ENCODE results near the gene PIK3C2B.

PIK3C2B gene

DNA sequence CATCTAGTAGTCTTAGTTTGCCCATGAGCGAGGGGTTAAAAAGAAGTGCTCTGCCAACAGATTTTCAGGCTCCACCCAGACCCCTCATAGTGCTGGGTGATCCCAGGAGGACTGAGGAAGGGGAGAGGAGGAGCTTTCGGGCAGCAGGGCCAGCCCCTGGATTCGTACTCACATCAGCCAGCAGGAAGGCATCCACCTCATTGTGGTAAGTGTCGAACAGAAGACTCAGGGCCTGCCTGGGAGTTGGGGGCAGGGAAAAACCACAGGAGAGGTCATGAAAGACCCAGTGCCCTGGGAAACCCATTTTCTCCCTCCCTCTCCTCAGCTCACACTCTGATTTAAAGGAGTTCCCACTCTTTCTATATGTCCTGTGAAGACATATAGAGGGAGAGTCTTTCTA is 34.9 kb downstream of the PIK3C2B start:
- DNase-seq = no peak

DNA sequence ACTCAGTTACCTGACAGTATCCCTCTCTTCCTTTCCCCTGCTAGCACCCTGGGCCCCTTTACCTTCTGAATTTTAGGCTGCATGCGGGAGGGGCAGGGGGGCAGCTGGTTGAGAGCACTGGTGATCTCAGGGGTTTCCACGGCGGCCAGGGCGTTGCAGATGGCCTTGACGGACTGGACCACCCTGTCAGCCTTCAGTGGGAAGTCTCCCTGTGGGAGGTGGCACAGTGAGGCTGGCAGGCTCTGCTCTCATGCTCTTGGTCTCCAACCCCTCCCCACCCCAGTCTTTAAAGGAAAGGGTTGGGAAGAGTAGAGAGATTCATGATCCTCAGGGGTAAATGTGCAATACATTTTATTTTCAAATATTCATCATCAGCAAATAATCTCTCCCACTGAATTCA is 36.9 kb downstream of the PIK3C2B start:
- DNase-seq = no peak

DNA sequence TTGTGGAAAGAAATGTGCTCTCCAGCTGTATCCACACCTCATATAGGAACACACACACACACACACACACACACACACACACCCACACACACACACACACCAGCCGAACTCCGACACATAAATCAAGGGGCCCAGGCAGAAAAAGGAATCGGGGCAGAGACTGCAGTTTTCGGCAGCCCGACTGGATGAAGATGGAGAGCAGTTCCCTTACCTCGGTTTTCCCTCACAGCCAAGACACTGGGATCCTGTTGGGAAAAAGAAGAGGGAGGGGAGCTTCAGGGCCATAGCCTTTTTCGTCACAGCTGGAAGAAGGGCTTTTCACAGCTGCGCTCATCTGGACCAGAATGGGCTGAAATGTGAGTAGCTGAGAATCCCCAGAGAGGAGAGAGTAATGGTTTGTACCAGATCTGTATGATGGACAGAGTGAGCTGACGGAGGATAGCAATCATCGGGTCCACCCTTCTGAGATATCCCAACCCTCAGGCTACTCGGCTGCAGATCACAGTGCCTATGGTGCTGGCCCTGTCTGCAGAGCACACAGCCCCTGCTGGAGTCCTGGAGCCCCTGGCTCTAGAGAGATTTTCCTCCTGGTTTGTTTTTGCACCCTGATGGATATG is 37.7 kb downstream of the PIK3C2B start:
- DNase-seq = no peak

DNA sequence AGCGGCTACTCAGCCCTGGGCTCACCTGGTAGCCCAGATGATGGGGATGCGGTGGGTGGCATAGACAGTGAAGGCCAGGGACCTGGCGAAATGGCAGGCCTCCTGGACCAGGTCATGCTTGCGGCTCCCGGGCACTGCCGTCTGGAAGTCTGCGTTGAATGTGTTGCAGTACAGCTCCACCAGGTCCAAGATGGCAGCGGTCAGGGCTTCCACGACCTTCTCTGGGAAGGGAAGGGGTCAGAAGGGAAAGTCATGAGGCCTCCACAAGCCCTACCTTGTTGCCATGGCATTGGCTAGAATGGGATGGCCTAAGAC is 38.8 kb downstream of the PIK3C2B start:
- DNase-seq = no peak

DNA sequence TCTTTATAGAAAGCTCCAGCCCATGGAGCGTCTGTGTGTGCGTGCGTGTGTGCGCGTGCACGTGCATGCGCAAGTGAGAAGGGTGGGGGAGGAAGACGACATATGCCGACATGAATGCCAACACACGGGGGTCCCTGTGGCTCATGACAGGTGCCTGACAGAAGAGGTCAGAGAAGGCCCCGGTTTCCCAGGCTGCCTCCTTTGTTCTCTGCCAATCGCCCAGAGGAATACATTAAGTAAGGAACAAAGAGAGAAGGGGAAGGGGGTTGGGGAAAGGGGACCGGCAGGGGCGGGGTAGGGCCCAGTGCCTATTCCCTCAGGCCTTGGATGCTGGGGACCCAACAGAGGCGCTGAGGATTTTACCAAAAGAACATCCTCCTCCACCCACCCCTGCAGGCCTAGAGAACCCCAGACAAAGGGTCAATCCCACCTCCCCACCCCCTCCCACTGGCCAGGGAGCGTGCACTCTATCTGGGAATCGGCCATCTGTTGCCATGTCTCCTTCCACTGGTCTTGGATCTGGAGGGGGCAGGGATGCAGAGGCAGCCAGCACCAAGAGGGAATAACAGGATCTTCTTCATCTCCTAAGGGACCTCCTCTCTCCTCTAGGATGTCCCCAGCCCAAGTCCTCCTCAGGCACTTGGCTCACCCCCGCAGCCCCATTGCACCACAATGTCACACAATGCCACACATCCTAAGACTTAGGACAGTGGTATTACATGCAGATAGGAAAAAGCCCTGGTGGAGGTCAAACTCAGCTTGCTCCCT is 39.4 kb downstream of the PIK3C2B start:
- no peak for DNase-seq

DNA sequence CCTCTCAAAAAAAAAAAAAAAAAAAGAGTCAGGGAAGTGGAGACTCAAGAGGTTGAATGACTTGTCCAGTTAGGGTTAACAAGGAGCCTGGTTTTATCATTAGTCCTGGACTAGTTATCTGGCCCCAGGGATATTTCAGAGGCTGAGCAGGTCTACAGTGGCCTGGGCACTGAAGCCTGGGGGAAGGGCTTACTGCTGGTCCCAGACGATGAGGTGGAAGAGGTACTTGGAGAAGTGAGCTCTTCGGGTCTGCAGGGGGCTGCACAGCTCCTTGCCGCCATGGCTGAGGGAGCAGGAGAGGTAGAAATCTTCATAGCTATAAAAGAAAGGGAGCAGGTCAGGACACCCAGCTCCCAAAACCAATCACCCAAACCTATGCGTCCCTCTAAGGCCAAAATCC is 40.1 kb downstream of the PIK3C2B start:
- DNase-seq = no peak

DNA sequence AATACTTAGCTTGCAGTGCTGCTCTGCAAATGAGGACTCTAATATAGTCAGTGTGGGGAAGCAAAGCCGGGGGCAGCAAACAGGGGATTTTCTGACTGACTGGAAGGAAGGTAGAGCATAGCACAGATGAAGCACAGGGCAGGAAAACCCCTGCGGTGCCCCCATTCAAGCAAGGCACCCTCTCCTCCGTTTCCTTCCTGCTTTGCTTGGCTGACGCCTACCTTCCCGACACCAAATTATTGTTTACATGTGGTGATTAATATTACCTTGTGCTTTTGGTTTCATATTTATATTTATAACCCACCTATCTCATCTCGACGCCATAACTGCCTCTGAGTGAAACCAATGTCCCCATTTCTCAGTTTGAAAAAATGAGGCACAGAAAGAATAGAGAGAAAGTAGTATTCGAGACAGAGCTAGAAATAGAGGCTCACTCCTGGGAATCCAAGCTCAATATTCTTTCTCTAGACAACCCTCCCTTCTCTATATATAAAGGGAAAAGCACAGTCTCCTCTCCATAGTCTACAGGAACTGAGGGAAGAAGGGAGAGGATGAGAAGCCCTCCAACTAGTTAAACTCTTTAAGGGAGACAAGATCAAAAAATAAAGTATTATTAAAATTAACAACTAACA is 41.3 kb downstream of the PIK3C2B start:
- peak; percentile 69 for DNase-seq

DNA sequence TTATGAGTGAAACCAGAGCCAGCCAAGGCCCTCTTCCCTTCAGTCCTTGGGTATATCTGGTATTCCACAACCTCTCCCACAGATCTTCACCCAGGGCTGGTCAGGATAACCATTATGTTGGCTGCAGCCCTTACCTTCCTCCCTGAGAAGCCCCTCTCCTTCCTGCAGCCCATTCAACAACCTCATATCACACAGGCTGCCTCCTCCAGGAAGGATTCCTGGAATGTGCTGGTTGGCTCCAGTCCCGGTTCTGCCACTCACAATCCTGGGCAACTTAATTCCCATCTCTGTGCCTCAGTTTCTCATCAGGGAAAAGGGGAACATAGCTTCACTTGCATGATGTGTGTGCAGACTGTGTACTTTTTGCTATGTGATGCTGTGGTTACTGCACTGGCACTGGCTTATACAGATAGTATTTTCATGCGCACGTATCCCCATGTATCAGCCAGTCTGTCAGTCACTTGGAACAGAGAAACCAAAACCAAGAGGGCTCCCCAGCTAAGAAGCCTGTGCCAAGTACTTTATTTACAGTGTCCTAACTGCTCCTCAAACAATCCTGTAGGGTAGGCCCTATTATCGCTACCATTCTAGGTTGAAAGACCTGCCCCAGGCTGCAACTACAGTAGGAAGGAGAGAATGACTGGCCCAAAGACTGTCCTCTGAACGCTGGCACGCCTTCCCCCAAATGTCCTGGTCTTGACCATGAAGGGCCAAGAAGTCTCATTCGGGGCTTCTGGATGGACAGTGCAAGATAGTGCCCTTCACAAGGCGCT is 43.1 kb downstream of the PIK3C2B start:
- DNase-seq = no peak

DNA sequence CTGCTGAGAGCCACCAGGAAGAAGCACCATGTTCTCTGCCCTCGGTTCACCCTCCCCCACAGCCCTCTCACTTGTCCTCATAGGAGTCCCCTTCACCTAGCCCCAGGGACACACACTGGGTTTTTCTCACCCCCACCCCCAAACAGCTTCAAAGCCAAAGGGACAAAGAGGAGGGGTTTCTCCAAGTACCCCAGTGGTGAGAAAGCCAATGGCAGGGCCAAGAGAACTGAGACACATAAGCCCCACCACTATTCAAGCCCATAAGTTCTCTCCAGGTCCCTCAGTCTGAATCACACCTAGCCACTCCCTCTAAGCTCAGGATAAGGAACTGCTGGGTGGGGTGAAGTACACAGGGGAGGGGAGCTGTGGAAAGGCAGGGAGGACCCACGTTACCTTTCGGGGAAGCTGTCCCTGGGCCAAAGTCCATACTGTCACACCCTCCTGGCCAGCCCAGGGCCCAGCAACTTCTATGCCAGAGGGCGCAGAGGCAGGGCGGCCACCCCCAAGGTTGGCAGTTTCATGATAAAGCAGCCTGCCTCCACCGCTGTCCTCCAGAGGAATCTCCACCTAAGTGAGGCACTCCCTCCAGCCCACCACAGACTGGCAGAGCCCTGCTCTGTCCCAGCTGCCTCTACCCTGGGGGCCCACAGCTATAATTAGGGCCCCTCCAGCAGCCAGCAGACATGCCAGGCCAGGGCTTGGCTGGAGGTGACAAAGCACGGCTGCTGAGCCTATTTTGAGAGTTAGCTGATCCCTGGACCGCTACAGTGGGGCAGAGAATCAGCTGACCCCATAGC is 43.9 kb downstream of the PIK3C2B start:
- DNase-seq = no peak

DNA sequence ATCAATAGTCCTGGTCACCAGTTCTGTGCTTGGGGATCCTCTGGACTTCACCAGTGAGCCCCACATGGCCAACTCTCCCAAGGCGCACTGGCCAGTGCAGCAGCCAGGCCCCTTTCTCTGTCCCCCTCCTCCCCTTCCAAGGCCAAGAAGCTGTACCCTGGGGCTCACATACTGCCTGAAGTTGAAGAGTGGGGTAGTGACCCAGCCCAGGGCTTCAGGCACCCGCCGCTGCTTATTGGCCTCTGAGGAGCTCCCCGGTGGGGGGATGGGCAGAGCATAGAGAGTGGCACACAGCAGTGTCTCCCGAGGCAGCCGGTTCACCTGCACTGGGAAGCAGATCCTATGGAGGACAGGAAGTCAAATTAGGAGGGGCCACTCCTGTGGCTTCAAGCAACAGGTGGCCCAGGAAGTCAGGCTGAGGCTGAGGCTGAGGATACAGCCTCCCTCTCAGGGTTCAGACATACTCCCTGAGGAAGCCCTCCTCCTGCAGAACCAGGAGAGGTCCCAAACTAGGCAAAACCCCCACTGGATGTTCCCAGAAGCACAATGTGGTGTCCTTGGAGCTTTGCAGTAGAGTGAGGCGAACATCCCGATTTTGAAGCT is 44.8 kb downstream of the PIK3C2B start:
- DNase-seq = no peak

DNA sequence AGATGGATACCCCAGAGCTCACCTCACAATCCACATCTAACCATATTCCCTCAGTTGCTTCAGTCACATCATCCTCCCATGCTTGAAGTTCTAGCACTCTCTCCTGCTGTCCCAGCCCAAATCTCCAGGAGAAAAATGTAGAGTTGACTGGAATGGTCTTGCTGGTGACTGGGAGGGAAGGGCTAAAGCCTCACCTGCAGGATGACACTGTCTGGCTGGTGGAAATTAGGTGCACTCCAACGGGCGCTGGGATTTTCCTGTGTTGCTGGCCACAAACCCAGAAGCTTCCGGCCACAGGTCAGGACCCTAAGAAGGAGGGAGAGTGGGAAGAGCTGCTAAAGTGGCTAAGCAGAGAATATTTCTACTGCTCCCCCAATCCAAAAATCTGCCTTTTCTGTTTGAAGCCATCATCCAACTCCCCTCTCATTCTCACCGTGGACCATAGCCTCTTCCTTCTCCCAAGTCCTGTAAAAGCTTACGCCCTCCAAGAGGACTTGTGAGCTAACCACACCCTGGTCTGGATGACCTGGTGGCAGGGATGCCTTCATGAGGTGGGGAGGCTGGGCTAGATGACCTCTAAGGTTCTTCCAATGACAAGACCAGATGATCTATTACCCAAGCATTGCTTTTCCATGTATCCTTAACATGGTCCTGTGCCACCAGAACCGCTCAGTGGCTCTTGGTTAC is 45.5 kb downstream of the PIK3C2B start:
- no peak for DNase-seq

DNA sequence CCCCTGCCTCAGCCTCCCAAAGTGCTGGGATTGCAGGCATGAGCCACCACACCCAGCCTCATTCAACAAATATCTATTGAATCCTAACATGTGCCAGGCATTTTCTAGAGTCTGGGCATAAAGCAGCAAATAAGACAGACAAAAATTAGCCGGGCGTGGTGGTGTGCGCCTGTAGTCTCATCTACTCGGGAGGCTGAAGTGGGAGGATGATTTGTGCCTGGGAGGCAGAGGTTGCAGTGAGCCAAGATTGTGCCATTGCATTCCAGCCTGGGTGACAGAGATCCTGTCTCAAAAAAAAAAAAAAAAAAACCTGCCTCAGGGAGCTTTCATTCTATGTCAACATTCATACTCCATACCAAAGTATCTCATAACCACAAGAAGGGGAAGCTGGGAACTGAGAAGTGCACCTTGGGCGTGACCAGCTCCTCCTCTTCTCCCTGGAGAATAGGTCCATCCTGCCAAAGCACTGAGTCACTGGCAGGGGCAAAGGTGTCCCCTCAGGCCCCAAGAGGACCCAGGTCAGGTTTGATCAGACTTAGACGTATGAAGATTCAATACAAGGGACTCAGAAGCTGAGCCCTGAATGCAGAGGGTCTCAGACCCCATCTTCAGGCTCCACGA is 46.2 kb downstream of the PIK3C2B start:
- no peak for DNase-seq

DNA sequence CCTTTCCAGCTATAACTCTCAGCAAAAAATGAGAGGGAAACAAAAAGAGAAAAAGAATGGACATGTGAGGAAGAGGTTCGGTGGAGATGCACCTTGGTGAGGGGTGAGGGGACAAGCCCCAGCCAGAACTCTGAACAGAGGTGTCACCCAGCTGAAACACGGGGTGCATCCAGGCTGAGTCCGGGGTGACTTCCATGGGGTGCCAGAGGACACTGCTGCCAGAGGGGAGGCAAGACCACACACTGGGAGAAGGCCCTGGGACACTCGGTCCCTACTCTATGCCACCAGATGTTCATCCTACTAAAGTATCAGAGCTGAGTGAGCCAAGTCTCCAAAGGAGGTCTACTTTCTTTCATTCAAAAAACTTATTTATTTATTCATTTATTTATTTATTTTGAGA is 46.9 kb downstream of the PIK3C2B start:
- no peak for DNase-seq

DNA sequence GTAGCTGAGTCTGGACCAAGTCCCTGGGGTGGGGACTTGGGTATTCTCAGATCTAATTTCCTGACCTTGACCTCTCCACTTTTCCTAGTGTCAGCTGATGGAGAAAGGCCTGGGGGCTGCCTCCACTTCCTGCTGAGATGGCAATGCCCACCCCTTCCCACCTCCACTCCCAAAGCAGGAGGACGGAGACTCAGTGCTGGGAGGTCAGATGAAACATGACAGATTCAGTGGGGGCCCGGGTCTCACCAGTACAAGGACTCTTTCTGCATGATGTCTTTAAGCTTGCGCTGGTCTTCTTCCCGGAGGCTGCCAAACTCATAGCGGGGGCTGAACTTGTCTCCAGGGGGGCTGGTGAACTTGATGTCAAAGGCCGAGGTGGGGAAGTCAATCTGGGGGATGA is 47.4 kb downstream of the PIK3C2B start:
- DNase-seq = no peak

DNA sequence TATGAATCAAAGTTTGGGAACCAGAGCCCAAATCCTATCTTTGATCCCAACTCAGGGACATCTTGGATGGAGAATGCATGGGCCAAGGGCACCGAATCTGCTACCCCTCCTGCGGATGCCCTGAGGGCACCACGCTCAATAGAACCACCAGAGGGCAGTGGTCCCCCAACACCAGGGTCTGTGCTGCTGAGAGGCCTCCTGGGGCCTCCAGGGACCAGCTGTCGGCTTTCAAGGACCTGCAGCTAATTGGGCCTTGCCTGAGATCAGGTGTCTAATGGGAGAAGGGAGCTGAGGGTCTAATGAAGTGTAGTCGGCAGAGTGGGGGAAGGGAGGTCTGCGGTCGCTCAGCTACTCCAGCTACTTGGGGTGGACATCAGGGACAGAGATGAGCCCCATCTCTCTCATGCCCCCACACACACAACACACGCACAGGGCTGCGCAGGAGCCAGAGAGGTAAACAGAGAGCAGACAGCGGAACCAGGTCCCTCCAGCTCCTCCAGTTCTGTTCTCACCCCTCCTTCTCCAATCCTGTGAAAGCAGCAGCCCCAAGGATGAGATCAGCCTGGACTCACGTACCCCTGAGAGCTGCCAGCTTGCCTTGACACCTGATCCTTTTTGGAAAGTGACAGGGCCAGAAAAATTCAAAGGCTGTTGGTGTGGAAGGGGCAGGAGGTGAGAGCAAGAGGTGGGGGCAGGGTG is 48.0 kb downstream of the PIK3C2B start:
- DNase-seq = peak; percentile 77

DNA sequence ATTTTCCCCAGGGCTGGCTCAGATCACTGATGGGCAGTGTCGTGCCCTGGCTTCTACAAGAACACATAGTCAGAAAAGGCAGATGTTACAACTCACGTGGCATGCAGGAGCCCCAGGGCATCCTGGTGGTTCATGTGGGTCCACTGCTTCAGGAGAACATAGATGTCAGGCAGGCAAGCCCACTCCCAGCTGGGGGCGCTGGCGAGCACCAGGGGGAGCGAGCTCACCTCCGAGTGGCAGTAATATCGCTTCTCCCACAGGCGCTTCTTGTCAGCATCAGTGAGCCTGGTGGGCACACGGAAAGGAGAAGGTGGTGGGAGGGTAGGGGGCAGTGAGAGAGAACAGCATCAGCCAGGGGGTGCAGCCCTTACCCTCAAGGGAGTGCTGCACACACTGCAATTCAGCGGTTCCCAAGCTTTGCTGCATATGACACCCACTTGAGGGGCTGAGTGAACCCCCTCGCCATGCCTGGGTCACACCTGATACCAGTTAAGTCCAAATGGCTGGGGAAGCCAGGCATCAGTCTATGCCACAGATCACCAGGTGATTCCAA is 48.7 kb downstream of the PIK3C2B start:
- peak; percentile 38 for DNase-seq

Data from activated gamma-delta T cell treated with Interleukin-2 at 50 U/mL for 16 hours (primary cell).